ENCODE data around the gene INS. TPM values are rescaled to one million over a fixed set of nuclear protein-coding genes. Genes with fewer than 3 reads are reported as not detected.
"Not testable (repeated sequence)": the region's sequence is repeated elsewhere in the genome, so short reads cannot be mapped to it uniquely, and the experiment has no call there.

INS gene
- total RNA-seq, 1 donor from 2014 or later = not detected

GRCh38 chr11:2195756-2196088, 34.7 kb upstream of the INS start:
- H3K9me3 Mint-ChIP-seq = peaks cover 2% of the 10 kb centered on the region
- no peak for DNase-seq (ENCODE audit: low spot score in 2 of 2, unreplicated experiment in 2 of 2)
- no peak overlapping the region for H3K27ac Mint-ChIP-seq
- peaks cover 20% of the 10 kb centered on the region for H3K27me3 Mint-ChIP-seq (ENCODE audit: low read depth)
- TF ChIP-seq CTCF (IDR thresholded peaks at IDR 0.05; ENCODE audit: unreplicated experiment) = no peak
- H3K4me1 Mint-ChIP-seq = peaks cover 4% of the 10 kb centered on the region
- H3K36me3 Mint-ChIP-seq = no peaks in the 10 kb centered on the region
- no peak overlapping the region for H3K4me3 Mint-ChIP-seq

DNA sequence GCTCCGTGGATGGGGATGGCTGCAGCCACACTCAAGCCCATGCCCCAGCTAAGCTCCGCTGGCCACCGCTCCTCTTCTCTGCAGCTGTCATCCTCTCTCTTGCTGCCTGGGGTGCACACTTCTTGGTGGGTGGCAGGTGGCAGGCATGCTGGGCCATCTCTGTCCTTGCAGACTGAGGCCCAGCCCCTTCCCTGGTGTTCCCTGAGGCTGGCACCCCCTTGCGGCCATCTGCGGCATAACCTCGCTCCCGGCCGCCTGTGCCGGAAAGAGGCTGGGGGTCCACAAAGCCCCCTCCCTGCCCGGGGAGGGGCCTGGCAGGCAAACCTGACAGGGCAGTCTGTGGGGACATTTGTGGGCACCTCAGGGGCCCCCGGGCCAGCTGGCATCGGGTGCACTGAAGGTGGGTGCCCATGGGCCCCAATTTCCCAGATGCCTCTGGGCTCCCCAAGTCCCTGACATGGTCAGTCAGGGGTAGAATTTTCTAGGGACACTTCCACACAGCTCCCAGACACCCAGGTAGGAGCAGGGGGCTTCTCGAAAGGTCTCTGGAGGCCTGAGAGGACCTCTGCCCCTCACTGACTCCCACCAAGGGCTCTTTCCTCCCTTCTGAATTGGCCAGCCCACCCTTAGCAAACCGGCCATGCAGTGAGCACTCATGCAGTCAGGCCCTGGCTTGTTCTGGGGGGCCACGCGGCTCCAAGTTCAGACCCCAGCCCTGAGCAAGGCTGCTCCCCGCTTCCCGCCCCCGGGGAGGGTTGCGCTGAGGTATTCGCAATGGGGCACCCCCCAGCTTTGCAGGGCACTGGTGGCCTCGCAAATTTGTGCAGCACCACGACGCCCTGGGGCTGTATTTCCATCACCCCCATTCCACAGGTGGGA, 34.1 kb upstream of the INS start:
- H3K4me1 Mint-ChIP-seq = peaks cover 7% of the 10 kb centered on the region
- H3K9me3 Mint-ChIP-seq = no peaks in the 10 kb centered on the region
- peak; percentile 53 to 84 for DNase-seq (ENCODE audit: low spot score in 2 of 2, unreplicated experiment in 2 of 2)
- no peaks in the 10 kb centered on the region for H3K36me3 Mint-ChIP-seq
- TF ChIP-seq CTCF (IDR thresholded peaks at IDR 0.05; ENCODE audit: unreplicated experiment) = peak; percentile 98
- H3K27me3 Mint-ChIP-seq (ENCODE audit: low read depth) = peaks cover 23% of the 10 kb centered on the region
- no peak overlapping the region for H3K27ac Mint-ChIP-seq
- no peak overlapping the region for H3K4me3 Mint-ChIP-seq

- H3K4me3 Mint-ChIP-seq; H3K27ac Mint-ChIP-seq; DNase-seq (ENCODE audit: low spot score in 2 of 2, unreplicated experiment in 2 of 2); H3K9me3 Mint-ChIP-seq; H3K36me3 Mint-ChIP-seq: not testable (repeated sequence)
- peaks cover 26% of the 10 kb centered on the region for H3K27me3 Mint-ChIP-seq (ENCODE audit: low read depth)
- H3K4me1 Mint-ChIP-seq = peaks cover 10% of the 10 kb centered on the region
Observed at GRCh38 chr11:2193888-2194595, 33.0 kb upstream of the INS start.

DNA sequence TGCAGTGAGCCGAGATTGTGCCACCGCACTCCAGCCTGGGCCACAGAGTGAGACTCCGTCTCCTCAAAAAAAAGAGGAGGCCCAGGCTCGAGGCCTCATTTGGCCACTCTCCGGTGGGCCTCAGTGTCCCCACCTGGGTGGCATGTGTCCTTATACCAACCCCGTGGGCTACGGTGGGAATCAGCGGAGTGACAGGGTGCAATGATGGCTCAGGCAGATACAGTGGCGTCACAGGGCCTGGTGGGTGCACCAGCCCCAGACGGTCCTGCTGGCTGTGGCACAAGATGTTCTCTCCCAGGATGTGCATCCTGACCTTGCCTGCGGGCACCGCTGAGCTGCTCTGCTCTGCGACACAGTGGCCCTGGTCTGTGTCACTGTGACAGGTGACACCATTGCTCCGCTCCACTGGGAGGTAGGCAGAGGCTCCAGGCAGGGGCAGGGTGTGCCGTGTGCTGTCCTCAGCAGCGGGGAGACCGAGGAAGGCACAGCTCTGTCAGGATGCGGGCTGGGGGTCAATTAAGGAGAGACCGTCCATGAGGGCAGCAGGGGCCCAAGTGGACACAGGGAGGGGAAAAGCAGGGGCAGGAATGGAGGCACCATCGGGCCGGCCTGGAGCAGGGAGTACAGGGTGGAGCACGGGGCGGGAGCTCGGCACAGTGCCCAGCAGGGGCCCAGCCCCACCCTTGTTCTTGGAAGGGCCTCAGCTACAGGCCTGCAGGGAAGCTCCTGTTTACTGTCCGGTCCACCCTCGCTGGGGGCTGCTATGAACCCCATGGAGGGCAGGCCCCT, 32.3 kb upstream of the INS start:
- TF ChIP-seq CTCF (IDR thresholded peaks at IDR 0.05; ENCODE audit: unreplicated experiment) = no peak
- Mint-ChIP-seq H3K4me3 (no peak overlapping the region), H3K36me3 (no peaks in the 10 kb centered on the region), H3K27ac (no peak overlapping the region), H3K27me3 (ENCODE audit: low read depth) (peaks cover 29% of the 10 kb centered on the region), H3K4me1 (peaks cover 10% of the 10 kb centered on the region), H3K9me3 (no peaks in the 10 kb centered on the region)
- no peak for DNase-seq (ENCODE audit: low spot score in 2 of 2, unreplicated experiment in 2 of 2)

- TF ChIP-seq CTCF (IDR thresholded peaks at IDR 0.05; ENCODE audit: unreplicated experiment) = no peak
- no peak overlapping the region for H3K4me3 Mint-ChIP-seq
- peaks cover 29% of the 10 kb centered on the region for H3K27me3 Mint-ChIP-seq (ENCODE audit: low read depth)
- DNase-seq (ENCODE audit: low spot score in 2 of 2, unreplicated experiment in 2 of 2) = no peak
- no peak overlapping the region for H3K27ac Mint-ChIP-seq
- no peaks in the 10 kb centered on the region for H3K36me3 Mint-ChIP-seq
- H3K4me1 Mint-ChIP-seq = peaks cover 10% of the 10 kb centered on the region
- no peaks in the 10 kb centered on the region for H3K9me3 Mint-ChIP-seq
Observed at GRCh38 chr11:2192435-2192834, 31.4 kb upstream of the INS start.
